SIG-M5 (cell line): ENCODE results near the gene RTN4RL1.

Experiments
- DNase-seq: peaks from one replicate; lab custom pipeline; 2025; lab: John Stamatoyannopoulos, UW

Gene RTN4RL1

GRCh38 chr17:1918346-1919162 lies 106.6 kb downstream of the RTN4RL1 start:
- no peak for DNase-seq

- DNase-seq, result no peak
These were observed 108.0 kb downstream of the RTN4RL1 start for GRCh38 chr17:1916963-1917715.

- DNase-seq, result no peak
These were observed 108.8 kb downstream of the RTN4RL1 start for GRCh38 chr17:1916316-1916715.

- DNase-seq, result no peak
These were observed 109.2 kb downstream of the RTN4RL1 start for GRCh38 chr17:1915889-1916288.

GRCh38 chr17:1914661-1915083 lies 110.5 kb downstream of the RTN4RL1 start:
- DNase-seq, result no peak

- DNase-seq, result no peak
These were observed 111.4 kb downstream of the RTN4RL1 start for GRCh38 chr17:1913702-1914101.

- DNase-seq, result no peak
These were observed 113.0 kb downstream of the RTN4RL1 start for GRCh38 chr17:1912146-1912545.

GRCh38 chr17:1909985-1910384 lies 115.1 kb downstream of the RTN4RL1 start:
- no peak for DNase-seq

- no peak for DNase-seq
These were observed 116.3 kb downstream of the RTN4RL1 start for GRCh38 chr17:1908699-1909309.

GRCh38 chr17:1907909-1908698 lies 117.0 kb downstream of the RTN4RL1 start:
- no peak for DNase-seq

GRCh38 chr17:1907216-1907631 lies 117.9 kb downstream of the RTN4RL1 start:
- DNase-seq, result no peak

GRCh38 chr17:1906662-1907101 lies 118.5 kb downstream of the RTN4RL1 start:
- no peak for DNase-seq

- no peak for DNase-seq
These were observed 119.8 kb downstream of the RTN4RL1 start for GRCh38 chr17:1905190-1905913.

GRCh38 chr17:1904273-1905182 lies 120.6 kb downstream of the RTN4RL1 start:
- DNase-seq, result no peak

- DNase-seq, result no peak
These were observed 125.6 kb downstream of the RTN4RL1 start for GRCh38 chr17:1899403-1900000.

- no peak for DNase-seq
These were observed 126.3 kb downstream of the RTN4RL1 start for GRCh38 chr17:1898872-1899271.

- no peak for DNase-seq
These were observed 126.8 kb downstream of the RTN4RL1 start for GRCh38 chr17:1898332-1898731.

GRCh38 chr17:1897105-1897656 lies 128.0 kb downstream of the RTN4RL1 start:
- DNase-seq, result no peak
